HEK293 (cell line): ENCODE measurements around the gene VPS13D.

Source experiments
- CTCF ChIA-PET: fragments of 350-600 bp; formaldehyde crosslinking; extraction: SDS; loops from one replicate; lab custom pipeline; 2021; ENCODE audit warnings: antibody characterized with exemption; lab: Yijun Ruan, JAX
- POLR2A ChIA-PET: fragments of 300-600 bp; formaldehyde crosslinking; extraction: SDS; loops from one replicate; lab custom pipeline; 2020; ENCODE audit warnings: antibody characterized with exemption, inconsistent platforms; lab: Yijun Ruan, JAX
- H3K27ac ChIP-seq: fragments of 200-500 bp; sonication (Bioruptor generic); 2 replicates; pipeline ENCODE4 v1.5.1; 2014; ENCODE audit warnings: low read depth, low read length, control low read depth, inconsistent platforms; ENCODE audit errors: extremely low read depth
- H3K36me3 ChIP-seq, 2 experiments: fragments of 200-500 bp in 1 of 2; sonication (Bioruptor generic) in 1 of 2; 1 replicate in 1 of 2; 2 replicates in 1 of 2; pipeline ENCODE4 v1.5.1; 2014 to 2017; ENCODE audit warnings: inconsistent platforms in 2 of 2, low read length in 2 of 2; ENCODE audit not compliant: control insufficient read depth in 2 of 2, insufficient read depth in 1 of 2
- H3K4me1 ChIP-seq: fragments of 200-500 bp; sonication (Bioruptor generic); 2 replicates; pipeline ENCODE4 v1.5.1; 2014; ENCODE audit warnings: mild to moderate bottlenecking, low read length, inconsistent platforms; ENCODE audit not compliant: control insufficient read depth, insufficient read depth
- H3K4me3 ChIP-seq: 2 replicates; pipeline ENCODE4 v1.5.1; 2011; ENCODE audit warnings: low read depth, mild to moderate bottlenecking, control low read depth, low read length, moderate library complexity
- H3K9me3 ChIP-seq: fragments of 200-500 bp; sonication (Bioruptor generic); 2 replicates; pipeline ENCODE4 v1.5.1; 2014; ENCODE audit warnings: low read depth, low read length, inconsistent platforms; ENCODE audit not compliant: control insufficient read depth, insufficient read depth
- KLF7 ChIP-seq: fragments of 450-650 bp; formaldehyde crosslinking; IDR thresholded peaks from 2 replicates; pipeline ENCODE4 v1.5.1; 2016; ENCODE audit warnings: missing biosample characterization, missing genetic modification characterization, borderline replicate concordance
- KLF8 ChIP-seq: fragments of 450-650 bp; formaldehyde crosslinking; IDR thresholded peaks from 2 replicates; pipeline ENCODE4 v1.5.1; 2016; ENCODE audit warnings: missing biosample characterization, missing genetic modification characterization
- MZF1 ChIP-seq: fragments of 450-650 bp; formaldehyde crosslinking; IDR thresholded peaks from 2 replicates; pipeline ENCODE4 v1.5.1; 2017; ENCODE audit warnings: missing biosample characterization, missing genetic modification characterization, borderline replicate concordance
- PATZ1 ChIP-seq: fragments of 450-650 bp; formaldehyde crosslinking; IDR thresholded peaks from 2 replicates; pipeline ENCODE4 v1.5.1; 2016; ENCODE audit warnings: missing biosample characterization, missing genetic modification characterization
- SP7 ChIP-seq: fragments of 450-650 bp; formaldehyde crosslinking; IDR thresholded peaks from 2 replicates; pipeline ENCODE4 v1.5.1; 2016; ENCODE audit warnings: missing biosample characterization, missing genetic modification characterization
- TCF7L2 ChIP-seq: IDR thresholded peaks from 2 replicates; pipeline ENCODE4 v1.6.1; 2011; ENCODE audit warnings: low read depth, mild to moderate bottlenecking, inconsistent platforms, low read length, moderate library complexity, borderline replicate concordance
- TSHZ1 ChIP-seq: fragments of 450-650 bp; formaldehyde crosslinking; IDR thresholded peaks from 2 replicates; pipeline ENCODE4 v1.5.1; 2016; ENCODE audit warnings: missing biosample characterization, missing genetic modification characterization, borderline replicate concordance
- ZBTB1 ChIP-seq: fragments of 450-650 bp; formaldehyde crosslinking; IDR thresholded peaks from 2 replicates; pipeline ENCODE4 v1.5.1; 2016; ENCODE audit warnings: missing biosample characterization, missing genetic modification characterization
- ZBTB48 ChIP-seq: fragments of 450-650 bp; formaldehyde crosslinking; IDR thresholded peaks from 2 replicates; pipeline ENCODE4 v1.5.1; 2016; ENCODE audit warnings: missing biosample characterization, missing genetic modification characterization
- ZFHX2 ChIP-seq: fragments of 450-650 bp; formaldehyde crosslinking; conservative IDR thresholded peaks from 2 replicates; pipeline ENCODE4 v1.5.1; 2016; ENCODE audit warnings: missing biosample characterization, missing genetic modification characterization
- ZFP3 ChIP-seq: fragments of 450-650 bp; formaldehyde crosslinking; IDR thresholded peaks from 2 replicates; pipeline ENCODE4 v1.5.1; 2016; ENCODE audit warnings: low read depth, missing biosample characterization, missing genetic modification characterization
- ZNF157 ChIP-seq: fragments of 450-650 bp; formaldehyde crosslinking; IDR thresholded peaks from 2 replicates; pipeline ENCODE4 v1.5.1; 2016; ENCODE audit warnings: missing biosample characterization, missing genetic modification characterization
- ZNF184 ChIP-seq: fragments of 450-650 bp; IDR thresholded peaks from 2 replicates; pipeline ENCODE4 v1.5.1; 2018; ENCODE audit warnings: missing biosample characterization, mild to moderate bottlenecking, missing genetic modification characterization
- ZNF292 ChIP-seq: fragments of 450-650 bp; formaldehyde crosslinking; IDR thresholded peaks from 2 replicates; pipeline ENCODE4 v1.5.1; 2016; ENCODE audit warnings: low read depth, missing biosample characterization, missing genetic modification characterization, borderline replicate concordance
- ZNF335 ChIP-seq: fragments of 450-650 bp; formaldehyde crosslinking; conservative IDR thresholded peaks from 2 replicates; pipeline ENCODE4 v1.5.1; 2016; ENCODE audit warnings: missing biosample characterization, missing genetic modification characterization
- ZNF350 ChIP-seq: fragments of 450-650 bp; formaldehyde crosslinking; IDR thresholded peaks from 2 replicates; pipeline ENCODE4 v1.5.0; 2017; ENCODE audit warnings: missing biosample characterization, mild to moderate bottlenecking, missing genetic modification characterization
- ZNF354C ChIP-seq: fragments of 450-650 bp; formaldehyde crosslinking; IDR thresholded peaks from 2 replicates; pipeline ENCODE4 v1.5.1; 2016; ENCODE audit warnings: missing biosample characterization, missing genetic modification characterization, low read depth, borderline replicate concordance
- ZNF558 ChIP-seq: fragments of 450-650 bp; formaldehyde crosslinking; IDR thresholded peaks from 2 replicates; pipeline ENCODE4 v1.5.1; 2016; ENCODE audit warnings: missing biosample characterization, missing genetic modification characterization
- ZNF585B ChIP-seq: fragments of 450-650 bp; formaldehyde crosslinking; IDR thresholded peaks from 2 replicates; pipeline ENCODE4 v1.5.1; 2016; ENCODE audit warnings: missing biosample characterization, missing genetic modification characterization
- ZNF843 ChIP-seq: fragments of 450-650 bp; formaldehyde crosslinking; IDR thresholded peaks from 2 replicates; pipeline ENCODE4 v1.5.1; 2016; ENCODE audit warnings: missing biosample characterization, missing genetic modification characterization
- ZSCAN18 ChIP-seq: fragments of 450-650 bp; formaldehyde crosslinking; IDR thresholded peaks from 2 replicates; pipeline ENCODE4 v1.5.1; 2016; ENCODE audit warnings: missing biosample characterization, missing genetic modification characterization
- ZSCAN5A ChIP-seq: fragments of 450-650 bp; formaldehyde crosslinking; IDR thresholded peaks from 2 replicates; pipeline ENCODE4 v1.5.1; 2016; ENCODE audit warnings: missing biosample characterization, missing genetic modification characterization
- TF ChIP-seq, protein P1 (sequence below): fragments of 450-650 bp; formaldehyde crosslinking; IDR thresholded peaks from 2 replicates; pipeline ENCODE4 v1.5.1; 2016; ENCODE audit warnings: missing biosample characterization, missing genetic modification characterization
- TF ChIP-seq, protein P2 (sequence below): fragments of 450-650 bp; formaldehyde crosslinking; IDR thresholded peaks from 2 replicates; pipeline ENCODE4 v1.5.1; 2016; ENCODE audit warnings: missing biosample characterization, missing genetic modification characterization, low read depth

VPS13D gene

DNA sequence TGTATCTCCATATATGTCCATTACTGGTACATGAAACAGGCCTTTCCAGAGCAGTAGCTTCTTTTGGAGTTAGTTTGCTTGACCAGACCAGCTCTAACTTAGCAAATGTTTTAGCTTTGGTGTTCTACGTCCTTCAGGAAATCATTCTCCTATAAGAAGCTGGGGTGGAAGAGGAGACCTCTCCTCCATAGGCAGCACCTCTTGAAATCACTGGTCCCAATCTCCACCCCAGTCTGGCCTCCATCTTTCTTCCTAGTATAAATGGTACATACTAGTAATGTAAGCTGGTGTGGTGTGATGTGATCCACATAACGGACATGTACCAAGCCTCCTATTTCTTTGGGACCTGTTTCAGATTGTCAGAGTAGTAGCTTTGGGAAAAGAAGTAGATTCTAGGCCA lies 216.8 kb downstream of the VPS13D start (continued):
- TF ChIP-seq TSHZ1 (tag by site-specific recombination) (no peak), ZNF350 (tag by site-specific recombination) (no peak), ZNF558 (no peak), ZSCAN5A (tag by site-specific recombination) (no peak), ZBTB48 (tag by site-specific recombination) (no peak), ZFHX2 (tag by site-specific recombination) (no peak), ZFP3 (tag by site-specific recombination) (no peak)

GRCh38 chr1:12447307-12447706 lies 217.5 kb downstream of the VPS13D start:
- Histone ChIP-seq H3K4me1 (peaks cover 4% of the 10 kb centered on the region; the same call in 1 of the 2 replicates), H3K27ac (no peak overlapping the region), H3K9me3 (no peaks in the 10 kb centered on the region), H3K4me3 (no peak overlapping the region), H3K36me3 (peaks cover 0 to 7% of the 10 kb centered on the region in 2 experiments; a peak in 1 of 3 replicates)
- CTCF ChIA-PET: interaction anchor here (0.6 kb wide), 1 partner anchor 218 kb away, joined by 3 read pairs; the partner anchor contains the start of gene VPS13D
- TF ChIP-seq TCF7L2 (no peak), ZNF184 (no peak), PATZ1 (tag by site-specific recombination) (no peak), ZNF292 (no peak), ZNF354C (tag by site-specific recombination) (no peak), ZSCAN18 (tag by site-specific recombination) (no peak), ZNF843 (tag by site-specific recombination) (no peak), ZNF335 (tag by site-specific recombination) (no peak), ZNF585B (tag by site-specific recombination) (no peak), KLF7 (tag by site-specific recombination) (no peak), KLF8 (tag by site-specific recombination) (no peak), MZF1 (tag by site-specific recombination) (no peak), ZNF157 (tag by site-specific recombination) (no peak), SP7 (tag by site-specific recombination) (no peak), ZBTB1 (tag by site-specific recombination) (no peak)
- TF ChIP-seq, protein P1, sequence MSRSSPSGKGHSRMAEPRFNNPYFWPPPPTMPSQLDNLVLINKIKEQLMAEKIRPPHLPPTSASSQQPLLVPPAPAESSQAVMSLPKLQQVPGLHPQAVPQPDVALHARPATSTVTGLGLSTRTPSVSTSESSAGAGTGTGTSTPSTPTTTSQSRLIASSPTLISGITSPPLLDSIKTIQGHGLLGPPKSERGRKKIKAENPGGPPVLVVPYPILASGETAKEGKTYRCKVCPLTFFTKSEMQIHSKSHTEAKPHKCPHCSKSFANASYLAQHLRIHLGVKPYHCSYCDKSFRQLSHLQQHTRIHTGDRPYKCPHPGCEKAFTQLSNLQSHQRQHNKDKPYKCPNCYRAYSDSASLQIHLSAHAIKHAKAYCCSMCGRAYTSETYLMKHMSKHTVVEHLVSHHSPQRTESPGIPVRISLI: no peak
- TF ChIP-seq, protein P2, sequence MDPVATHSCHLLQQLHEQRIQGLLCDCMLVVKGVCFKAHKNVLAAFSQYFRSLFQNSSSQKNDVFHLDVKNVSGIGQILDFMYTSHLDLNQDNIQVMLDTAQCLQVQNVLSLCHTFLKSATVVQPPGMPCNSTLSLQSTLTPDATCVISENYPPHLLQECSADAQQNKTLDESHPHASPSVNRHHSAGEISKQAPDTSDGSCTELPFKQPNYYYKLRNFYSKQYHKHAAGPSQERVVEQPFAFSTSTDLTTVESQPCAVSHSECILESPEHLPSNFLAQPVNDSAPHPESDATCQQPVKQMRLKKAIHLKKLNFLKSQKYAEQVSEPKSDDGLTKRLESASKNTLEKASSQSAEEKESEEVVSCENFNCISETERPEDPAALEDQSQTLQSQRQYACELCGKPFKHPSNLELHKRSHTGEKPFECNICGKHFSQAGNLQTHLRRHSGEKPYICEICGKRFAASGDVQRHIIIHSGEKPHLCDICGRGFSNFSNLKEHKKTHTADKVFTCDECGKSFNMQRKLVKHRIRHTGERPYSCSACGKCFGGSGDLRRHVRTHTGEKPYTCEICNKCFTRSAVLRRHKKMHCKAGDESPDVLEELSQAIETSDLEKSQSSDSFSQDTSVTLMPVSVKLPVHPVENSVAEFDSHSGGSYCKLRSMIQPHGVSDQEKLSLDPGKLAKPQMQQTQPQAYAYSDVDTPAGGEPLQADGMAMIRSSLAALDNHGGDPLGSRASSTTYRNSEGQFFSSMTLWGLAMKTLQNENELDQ (tag by site-specific recombination): no peak
- POLR2A ChIA-PET: interaction anchor here (1.0 kb wide), 1 partner anchor 172 kb away, joined by 3 read pairs; no protein-coding TSS in a partner anchor
